Pericardium fibroblast (primary cell): ENCODE measurements around the gene TRMT1L. TPM values are rescaled to one million over a fixed set of nuclear protein-coding genes. Genes with fewer than 3 reads are reported as not detected.

Experiments used
- total RNA-seq: library from RNA; depleted of rRNA; stranded (reverse); fragments of >200 nt; gene quantifications from 2 replicates; pipeline ENCODE4 v1.2.3, GENCODE V29; 2015

TRMT1L gene, protein sequence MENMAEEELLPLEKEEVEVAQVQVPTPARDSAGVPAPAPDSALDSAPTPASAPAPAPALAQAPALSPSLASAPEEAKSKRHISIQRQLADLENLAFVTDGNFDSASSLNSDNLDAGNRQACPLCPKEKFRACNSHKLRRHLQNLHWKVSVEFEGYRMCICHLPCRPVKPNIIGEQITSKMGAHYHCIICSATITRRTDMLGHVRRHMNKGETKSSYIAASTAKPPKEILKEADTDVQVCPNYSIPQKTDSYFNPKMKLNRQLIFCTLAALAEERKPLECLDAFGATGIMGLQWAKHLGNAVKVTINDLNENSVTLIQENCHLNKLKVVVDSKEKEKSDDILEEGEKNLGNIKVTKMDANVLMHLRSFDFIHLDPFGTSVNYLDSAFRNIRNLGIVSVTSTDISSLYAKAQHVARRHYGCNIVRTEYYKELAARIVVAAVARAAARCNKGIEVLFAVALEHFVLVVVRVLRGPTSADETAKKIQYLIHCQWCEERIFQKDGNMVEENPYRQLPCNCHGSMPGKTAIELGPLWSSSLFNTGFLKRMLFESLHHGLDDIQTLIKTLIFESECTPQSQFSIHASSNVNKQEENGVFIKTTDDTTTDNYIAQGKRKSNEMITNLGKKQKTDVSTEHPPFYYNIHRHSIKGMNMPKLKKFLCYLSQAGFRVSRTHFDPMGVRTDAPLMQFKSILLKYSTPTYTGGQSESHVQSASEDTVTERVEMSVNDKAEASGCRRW
- total RNA-seq: 7.5 and 8.8 TPM in 2 replicates

DNA sequence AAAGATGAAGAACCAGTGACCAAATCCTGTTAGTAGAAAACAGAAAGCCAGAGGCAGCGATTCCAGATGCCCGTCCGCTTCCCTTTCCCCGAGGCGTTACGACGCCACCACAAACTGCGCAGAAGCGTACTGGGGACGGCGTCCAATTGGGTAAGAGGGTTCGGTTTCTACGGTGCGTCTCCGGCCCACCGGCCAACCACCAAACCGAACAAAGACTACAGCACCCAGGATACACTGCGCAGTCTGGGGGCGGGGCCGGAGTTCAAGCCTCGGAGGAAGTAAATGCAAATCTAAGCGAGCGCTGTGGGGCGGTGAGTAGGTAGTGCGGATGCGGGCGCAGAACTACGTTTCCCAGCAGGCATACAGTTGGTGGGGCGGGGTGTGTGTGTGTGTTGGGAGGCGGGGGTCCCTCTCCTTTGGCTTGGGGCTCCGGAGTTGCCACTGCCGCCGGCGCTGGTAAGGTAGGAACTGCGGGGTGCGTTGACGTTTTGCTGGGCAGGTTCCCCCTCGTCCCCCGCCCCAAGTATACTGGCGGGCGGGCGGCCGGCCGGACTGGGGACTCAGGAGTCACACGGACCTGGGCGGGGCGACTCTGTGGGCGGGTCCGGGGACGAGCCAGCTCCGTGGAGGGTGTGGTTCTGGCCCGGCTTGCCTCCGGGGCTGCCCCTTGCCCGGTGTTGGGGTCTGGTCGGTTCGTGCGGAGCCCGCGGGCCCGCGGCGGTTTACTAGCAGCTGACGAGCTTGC, at the start of gene TRMT1L, which contains the start of gene SWT1:
TSS of gene TRMT1L (minus strand) at position 100 of the 745 bp plus-strand sequence. CDS start 241 bp downstream, outside the sequence.
TSS of gene SWT1 (plus strand) at position 314 of the 745 bp plus-strand sequence. CDS start 3,675 bp downstream, outside the sequence.

Other genes starting within 250 kb of the TRMT1L start
- 13.3 and 42.6 TPM in 2 replicates for gene NIBAN1, start 182.4 kb downstream of the TRMT1L start, total RNA-seq
- 10.6 and 13.4 TPM in 2 replicates for gene RNF2, start 111.4 kb downstream of the TRMT1L start, total RNA-seq
- 3.6 and 4.0 TPM in 2 replicates for gene SWT1, start 214 bp upstream of the TRMT1L start, total RNA-seq
- gene IVNS1ABP, start 160.3 kb upstream of the TRMT1L start, total RNA-seq: 9.5 and 15.5 TPM in 2 replicates